Measurements from ENCODE around the gene CD34. TPM values are rescaled to one million over a fixed set of nuclear protein-coding genes. Genes with fewer than 3 reads are reported as not detected.

The CD34 gene
- total RNA-seq, 1 experiment from 2014 or later: 0.04 TPM

- H3K4me2 ChIP-seq (ENCODE audit: low read depth, low read length, poor library complexity, severe bottlenecking): no peak overlapping the region
- H3K27me3 ChIP-seq (ENCODE audit: low read length): no peaks in the 10 kb centered on the region
- peaks cover 33% of the 10 kb centered on the region for H3K4me1 ChIP-seq (ENCODE audit: low read length)
- no peak overlapping the region for H3K9ac ChIP-seq (ENCODE audit: low read length)
- peak overlapping the region; percentile 41; the same call in 1 of the 2 replicates for H3K27ac ChIP-seq (ENCODE audit: low read length)
- H3K36me3 ChIP-seq (ENCODE audit: insufficient read depth, low read length): peaks cover 21% of the 10 kb centered on the region; the same call in 1 of the 2 replicates
- H3K79me2 ChIP-seq (ENCODE audit: low read length): peaks cover 96% of the 10 kb centered on the region
- no peak overlapping the region for H2AFZ ChIP-seq (ENCODE audit: low read length)
- H3K9me2 ChIP-seq (replicated peaks; ENCODE audit: insufficient read depth, low read length): no peaks in the 10 kb centered on the region
- no peak overlapping the region for H3K4me3 ChIP-seq (ENCODE audit: low read length)
- no peak for DNase-seq
- no peaks in the 10 kb centered on the region for H4K20me1 ChIP-seq (ENCODE audit: insufficient read depth, low read depth, low read length)
- no peaks in the 10 kb centered on the region for H3K9me3 ChIP-seq (ENCODE audit: low read length)
Measured at GRCh38 chr1:207857447-207857846, 53.5 kb downstream of the CD34 start.

DNA sequence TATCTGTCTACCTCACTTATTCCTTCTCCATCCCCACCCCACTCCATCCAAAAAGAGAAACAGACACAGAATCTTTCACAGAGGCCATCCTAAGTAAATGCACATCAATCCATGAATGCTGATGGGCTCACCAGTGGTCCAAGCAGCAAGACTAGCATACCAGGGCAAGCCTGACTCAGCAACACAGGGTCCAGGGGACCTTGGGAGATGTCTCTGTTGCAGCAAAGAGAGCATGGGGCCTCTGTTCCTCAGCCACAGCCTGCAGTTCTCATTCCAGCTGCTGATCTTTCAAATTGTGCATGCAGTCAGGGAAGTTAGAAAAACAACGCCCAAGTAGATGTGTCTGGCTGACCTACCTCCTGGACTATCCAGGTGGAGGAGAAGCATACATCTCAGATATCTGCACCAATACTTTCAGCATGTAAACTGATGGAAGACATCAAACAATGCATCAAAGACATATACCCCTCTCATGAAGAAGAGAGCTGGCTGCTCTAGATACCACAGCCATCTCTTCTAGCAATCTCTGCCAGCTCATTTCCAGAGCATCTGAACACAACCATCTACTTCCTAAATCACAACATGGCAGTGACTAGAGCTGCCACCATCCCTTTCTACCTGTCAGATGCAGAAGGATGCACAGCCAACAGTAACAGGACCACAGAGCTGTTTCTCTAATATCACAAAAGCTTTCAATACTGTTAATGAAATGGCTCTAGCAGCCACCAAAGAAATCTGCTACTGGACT lies 54.5 kb downstream of the CD34 start:
- peaks cover 19% of the 10 kb centered on the region; the same call in 1 of the 2 replicates for H3K36me3 ChIP-seq (ENCODE audit: insufficient read depth, low read length)

GRCh38 chr1:207854001-207854400 lies 56.9 kb downstream of the CD34 start:
- H3K36me3 ChIP-seq (ENCODE audit: insufficient read depth, low read length): peaks cover 9% of the 10 kb centered on the region

More for the DNA sequence above, 54.5 kb downstream of the CD34 start:
- H3K79me2 ChIP-seq (ENCODE audit: low read length): peaks cover 97% of the 10 kb centered on the region
- H4K20me1 ChIP-seq (ENCODE audit: insufficient read depth, low read depth, low read length): no peaks in the 10 kb centered on the region
- no peak overlapping the region for H3K4me2 ChIP-seq (ENCODE audit: low read depth, low read length, poor library complexity, severe bottlenecking)
- H3K9me3 ChIP-seq (ENCODE audit: low read length): no peaks in the 10 kb centered on the region
- no peak overlapping the region for H3K9ac ChIP-seq (ENCODE audit: low read length)
- no peak overlapping the region for H2AFZ ChIP-seq (ENCODE audit: low read length)
- no peak overlapping the region for H3K4me3 ChIP-seq (ENCODE audit: low read length)
- no peaks in the 10 kb centered on the region for H3K27me3 ChIP-seq (ENCODE audit: low read length)
- H3K9me2 ChIP-seq (replicated peaks; ENCODE audit: insufficient read depth, low read length): no peaks in the 10 kb centered on the region
- H3K4me1 ChIP-seq (ENCODE audit: low read length): peaks cover 33% of the 10 kb centered on the region
- H3K27ac ChIP-seq (ENCODE audit: low read length): no peak overlapping the region
- DNase-seq: no peak

DNA sequence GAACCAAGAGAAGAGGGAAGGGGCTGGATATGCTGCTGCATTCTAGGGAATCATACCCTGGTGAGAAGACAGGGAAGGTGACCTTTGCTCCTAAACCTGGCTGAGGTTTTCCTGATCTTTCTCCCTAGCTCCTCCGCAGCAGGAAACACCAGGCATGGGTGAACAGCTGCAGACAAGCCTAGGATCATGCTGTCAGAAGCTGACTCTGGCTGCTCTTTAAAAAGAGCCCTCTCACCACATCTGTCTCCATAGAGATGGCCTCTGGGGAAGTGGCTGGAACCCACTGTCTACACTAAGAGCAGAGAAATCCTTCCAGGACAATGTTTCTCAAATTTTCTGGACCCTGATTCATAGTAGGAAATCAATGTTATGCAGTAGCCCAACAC lies 57.6 kb downstream of the CD34 start:
- Histone ChIP-seq H3K9me2 (replicated peaks; ENCODE audit: insufficient read depth, low read length) (no peaks in the 10 kb centered on the region), H3K9me3 (ENCODE audit: low read length) (no peaks in the 10 kb centered on the region), H3K79me2 (ENCODE audit: low read length) (peaks cover 98% of the 10 kb centered on the region), H3K36me3 (ENCODE audit: insufficient read depth, low read length) (peaks cover 6% of the 10 kb centered on the region), H3K4me3 (ENCODE audit: low read length) (no peak overlapping the region), H3K27me3 (ENCODE audit: low read length) (no peaks in the 10 kb centered on the region), H3K27ac (ENCODE audit: low read length) (no peak overlapping the region), H2AFZ (ENCODE audit: low read length) (no peak overlapping the region), H3K4me2 (ENCODE audit: low read depth, low read length, poor library complexity, severe bottlenecking) (no peak overlapping the region), H3K9ac (ENCODE audit: low read length) (no peak overlapping the region), H3K4me1 (ENCODE audit: low read length) (peaks cover 20% of the 10 kb centered on the region), H4K20me1 (ENCODE audit: insufficient read depth, low read depth, low read length) (no peaks in the 10 kb centered on the region)
- DNase-seq: no peak

More at GRCh38 chr1:207854001-207854400, 56.9 kb downstream of the CD34 start:
- no peak for DNase-seq
- H3K27me3 ChIP-seq (ENCODE audit: low read length): no peaks in the 10 kb centered on the region
- H3K9me2 ChIP-seq (replicated peaks; ENCODE audit: insufficient read depth, low read length): no peaks in the 10 kb centered on the region
- H3K4me1 ChIP-seq (ENCODE audit: low read length): peaks cover 27% of the 10 kb centered on the region
- no peak overlapping the region for H3K4me3 ChIP-seq (ENCODE audit: low read length)
- H3K79me2 ChIP-seq (ENCODE audit: low read length): peaks cover 99% of the 10 kb centered on the region
- no peak overlapping the region for H2AFZ ChIP-seq (ENCODE audit: low read length)
- H4K20me1 ChIP-seq (ENCODE audit: insufficient read depth, low read depth, low read length): no peaks in the 10 kb centered on the region
- H3K27ac ChIP-seq (ENCODE audit: low read length): no peak overlapping the region
- no peak overlapping the region for H3K9ac ChIP-seq (ENCODE audit: low read length)
- H3K4me2 ChIP-seq (ENCODE audit: low read depth, low read length, poor library complexity, severe bottlenecking): no peak overlapping the region
- H3K9me3 ChIP-seq (ENCODE audit: low read length): no peaks in the 10 kb centered on the region

GRCh38 chr1:207852576-207853371 lies 58.2 kb downstream of the CD34 start:
- Histone ChIP-seq H2AFZ (ENCODE audit: low read length) (no peak overlapping the region), H4K20me1 (ENCODE audit: insufficient read depth, low read depth, low read length) (no peaks in the 10 kb centered on the region), H3K4me3 (ENCODE audit: low read length) (no peak overlapping the region), H3K4me1 (ENCODE audit: low read length) (peaks cover 14% of the 10 kb centered on the region), H3K27me3 (ENCODE audit: low read length) (no peaks in the 10 kb centered on the region), H3K9me2 (replicated peaks; ENCODE audit: insufficient read depth, low read length) (no peaks in the 10 kb centered on the region), H3K27ac (ENCODE audit: low read length) (no peak overlapping the region), H3K9ac (ENCODE audit: low read length) (no peak overlapping the region), H3K36me3 (ENCODE audit: insufficient read depth, low read length) (peaks cover 8% of the 10 kb centered on the region), H3K9me3 (ENCODE audit: low read length) (no peaks in the 10 kb centered on the region), H3K79me2 (ENCODE audit: low read length) (peaks cover 98% of the 10 kb centered on the region), H3K4me2 (ENCODE audit: low read depth, low read length, poor library complexity, severe bottlenecking) (no peak overlapping the region)
- no peak for DNase-seq

- no peak overlapping the region for H3K9ac ChIP-seq (ENCODE audit: low read length)
- no peak overlapping the region for H3K27ac ChIP-seq (ENCODE audit: low read length)
- H3K9me2 ChIP-seq (replicated peaks; ENCODE audit: insufficient read depth, low read length): no peaks in the 10 kb centered on the region
- no peaks in the 10 kb centered on the region for H4K20me1 ChIP-seq (ENCODE audit: insufficient read depth, low read depth, low read length)
- no peak overlapping the region for H3K4me3 ChIP-seq (ENCODE audit: low read length)
- peaks cover 10% of the 10 kb centered on the region for H3K4me1 ChIP-seq (ENCODE audit: low read length)
- H2AFZ ChIP-seq (ENCODE audit: low read length): no peak overlapping the region
- no peak overlapping the region for H3K4me2 ChIP-seq (ENCODE audit: low read depth, low read length, poor library complexity, severe bottlenecking)
- H3K9me3 ChIP-seq (ENCODE audit: low read length): no peaks in the 10 kb centered on the region
- peaks cover 98% of the 10 kb centered on the region for H3K79me2 ChIP-seq (ENCODE audit: low read length)
- DNase-seq: no peak
- H3K27me3 ChIP-seq (ENCODE audit: low read length): no peaks in the 10 kb centered on the region
- peaks cover 12% of the 10 kb centered on the region for H3K36me3 ChIP-seq (ENCODE audit: insufficient read depth, low read length)
Measured at GRCh38 chr1:207851696-207852095, 59.2 kb downstream of the CD34 start.

DNA sequence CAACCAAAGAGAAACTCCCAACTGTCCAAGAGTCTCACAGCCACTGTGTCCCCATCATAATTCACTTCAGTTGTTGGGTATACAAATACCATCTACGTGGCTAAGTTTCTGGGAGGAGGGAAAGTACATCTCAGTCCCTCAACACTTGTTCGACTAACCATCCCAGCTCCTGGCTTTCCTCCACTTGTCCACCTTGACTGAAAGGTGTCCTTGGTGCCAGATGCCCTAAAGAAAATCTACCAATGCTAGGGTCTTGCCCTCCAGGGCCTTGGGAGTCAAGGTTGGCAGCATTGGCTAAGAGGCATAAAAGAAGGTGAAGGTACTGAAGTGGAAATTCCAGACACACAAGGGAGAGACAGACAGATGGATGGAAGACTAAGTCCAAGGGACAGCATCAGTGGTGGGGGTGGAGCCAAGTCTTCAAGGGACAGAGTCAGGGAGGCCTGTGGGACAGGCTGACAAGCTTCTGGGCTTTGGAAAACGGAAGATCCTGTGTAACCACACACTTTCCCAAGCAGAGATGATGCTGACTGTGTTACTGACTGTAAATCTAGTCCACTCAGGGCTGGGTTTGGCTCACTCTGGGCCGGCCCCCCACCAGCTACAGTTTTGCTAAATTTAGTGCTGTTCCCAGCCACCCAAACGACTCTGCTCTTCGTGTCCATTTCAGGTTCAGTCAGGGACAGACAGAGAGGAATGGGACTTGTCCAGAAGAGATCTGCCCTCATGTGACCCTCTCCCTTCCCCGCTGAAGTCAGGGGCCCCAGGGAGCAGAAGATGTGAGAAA lies 60.1 kb downstream of the CD34 start:
- Histone ChIP-seq H3K27ac (ENCODE audit: low read length) (no peak overlapping the region), H3K9ac (ENCODE audit: low read length) (no peak overlapping the region), H3K79me2 (ENCODE audit: low read length) (peaks cover 98% of the 10 kb centered on the region), H3K9me2 (replicated peaks; ENCODE audit: insufficient read depth, low read length) (no peaks in the 10 kb centered on the region), H4K20me1 (ENCODE audit: insufficient read depth, low read depth, low read length) (0 out of 2 replicates have a peak, but pooled peaks cover 4% of the 10 kb centered on the region), H3K27me3 (ENCODE audit: low read length) (no peaks in the 10 kb centered on the region), H2AFZ (ENCODE audit: low read length) (no peak overlapping the region), H3K36me3 (ENCODE audit: insufficient read depth, low read length) (peaks cover 17% of the 10 kb centered on the region), H3K9me3 (ENCODE audit: low read length) (no peaks in the 10 kb centered on the region), H3K4me3 (ENCODE audit: low read length) (no peak overlapping the region), H3K4me2 (ENCODE audit: low read depth, low read length, poor library complexity, severe bottlenecking) (no peak overlapping the region), H3K4me1 (ENCODE audit: low read length) (peaks cover 10% of the 10 kb centered on the region)
- no peak for DNase-seq

DNA sequence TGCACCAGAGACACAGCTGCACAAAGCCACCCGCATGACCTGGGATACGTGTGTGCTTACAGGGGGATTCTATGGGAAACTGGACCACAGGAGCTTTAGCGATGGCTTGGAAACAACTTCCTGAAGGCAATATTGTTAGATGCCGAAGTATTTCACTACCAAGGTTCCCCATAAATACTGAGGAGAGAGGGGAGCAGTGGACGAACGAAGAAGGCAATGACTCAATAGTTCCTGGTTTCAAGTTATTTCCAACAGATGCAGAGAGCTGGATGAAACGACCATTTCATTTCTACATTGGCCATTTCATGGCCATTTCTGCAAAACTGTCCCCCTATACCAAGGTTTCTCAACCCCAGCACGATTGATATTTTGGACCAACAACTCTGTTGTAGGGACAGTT lies 61.3 kb downstream of the CD34 start:
- no peak overlapping the region for H3K4me3 ChIP-seq (ENCODE audit: low read length)
- H3K36me3 ChIP-seq (ENCODE audit: insufficient read depth, low read length): peaks cover 17% of the 10 kb centered on the region
- H3K4me1 ChIP-seq (ENCODE audit: low read length): peaks cover 10% of the 10 kb centered on the region
- peaks cover 98% of the 10 kb centered on the region for H3K79me2 ChIP-seq (ENCODE audit: low read length)
- H4K20me1 ChIP-seq (ENCODE audit: insufficient read depth, low read depth, low read length): 0 out of 2 replicates have a peak, but pooled peaks cover 6% of the 10 kb centered on the region
- H3K9ac ChIP-seq (ENCODE audit: low read length): no peak overlapping the region
- no peak overlapping the region for H3K4me2 ChIP-seq (ENCODE audit: low read depth, low read length, poor library complexity, severe bottlenecking)
- no peak overlapping the region for H3K27ac ChIP-seq (ENCODE audit: low read length)
- no peaks in the 10 kb centered on the region for H3K9me2 ChIP-seq (replicated peaks; ENCODE audit: insufficient read depth, low read length)
- no peaks in the 10 kb centered on the region for H3K27me3 ChIP-seq (ENCODE audit: low read length)
- no peak overlapping the region for H2AFZ ChIP-seq (ENCODE audit: low read length)
- DNase-seq: no peak
- H3K9me3 ChIP-seq (ENCODE audit: low read length): no peaks in the 10 kb centered on the region

All from Karpas-422 (cell line).